GM12864 (cell line): ENCODE data around the gene PITPNB.

Experiments
- DNase-seq: peaks from one replicate; pipeline ENCODE4 v3.0.0-alpha.2; 2011; ENCODE audit warnings: low read depth
- H3K4me3 ChIP-seq: 2 replicates; pipeline ENCODE4 v1.5.1; 2011; ENCODE audit warnings: mild to moderate bottlenecking, low read depth, low read length, control low read depth
- TF ChIP-seq, protein P1 (sequence below): IDR thresholded peaks from 2 replicates; pipeline ENCODE4 v1.5.1; 2011; ENCODE audit warnings: low read depth, mild to moderate bottlenecking, moderate library complexity, low read length, control low read depth, inconsistent platforms; ENCODE audit errors: missing control alignments

PITPNB gene

DNA sequence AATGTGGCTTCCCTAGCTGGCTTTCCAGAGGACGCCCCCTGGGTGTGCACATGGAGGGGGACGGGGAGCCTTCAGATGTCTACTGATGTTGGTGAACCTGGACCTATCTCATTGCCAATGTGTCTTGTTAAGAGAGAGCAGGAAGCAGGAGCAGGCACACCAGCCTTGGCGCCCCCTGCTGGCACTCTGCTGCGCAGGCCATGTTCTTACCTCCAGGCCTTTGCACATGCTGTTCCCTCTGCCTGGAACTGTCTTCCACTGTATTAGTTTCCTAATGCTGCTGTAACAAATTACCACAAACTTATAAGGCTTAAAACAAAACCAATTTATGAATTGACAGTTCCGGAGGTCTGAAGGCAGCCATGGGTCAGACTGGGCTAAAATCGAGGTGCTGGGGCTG lies 93.9 kb downstream of the PITPNB start:
- TF ChIP-seq, protein P1, sequence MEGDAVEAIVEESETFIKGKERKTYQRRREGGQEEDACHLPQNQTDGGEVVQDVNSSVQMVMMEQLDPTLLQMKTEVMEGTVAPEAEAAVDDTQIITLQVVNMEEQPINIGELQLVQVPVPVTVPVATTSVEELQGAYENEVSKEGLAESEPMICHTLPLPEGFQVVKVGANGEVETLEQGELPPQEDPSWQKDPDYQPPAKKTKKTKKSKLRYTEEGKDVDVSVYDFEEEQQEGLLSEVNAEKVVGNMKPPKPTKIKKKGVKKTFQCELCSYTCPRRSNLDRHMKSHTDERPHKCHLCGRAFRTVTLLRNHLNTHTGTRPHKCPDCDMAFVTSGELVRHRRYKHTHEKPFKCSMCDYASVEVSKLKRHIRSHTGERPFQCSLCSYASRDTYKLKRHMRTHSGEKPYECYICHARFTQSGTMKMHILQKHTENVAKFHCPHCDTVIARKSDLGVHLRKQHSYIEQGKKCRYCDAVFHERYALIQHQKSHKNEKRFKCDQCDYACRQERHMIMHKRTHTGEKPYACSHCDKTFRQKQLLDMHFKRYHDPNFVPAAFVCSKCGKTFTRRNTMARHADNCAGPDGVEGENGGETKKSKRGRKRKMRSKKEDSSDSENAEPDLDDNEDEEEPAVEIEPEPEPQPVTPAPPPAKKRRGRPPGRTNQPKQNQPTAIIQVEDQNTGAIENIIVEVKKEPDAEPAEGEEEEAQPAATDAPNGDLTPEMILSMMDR: peak; percentile 58
- H3K4me3 ChIP-seq: no peak overlapping the region
- DNase-seq: no peak

DNA sequence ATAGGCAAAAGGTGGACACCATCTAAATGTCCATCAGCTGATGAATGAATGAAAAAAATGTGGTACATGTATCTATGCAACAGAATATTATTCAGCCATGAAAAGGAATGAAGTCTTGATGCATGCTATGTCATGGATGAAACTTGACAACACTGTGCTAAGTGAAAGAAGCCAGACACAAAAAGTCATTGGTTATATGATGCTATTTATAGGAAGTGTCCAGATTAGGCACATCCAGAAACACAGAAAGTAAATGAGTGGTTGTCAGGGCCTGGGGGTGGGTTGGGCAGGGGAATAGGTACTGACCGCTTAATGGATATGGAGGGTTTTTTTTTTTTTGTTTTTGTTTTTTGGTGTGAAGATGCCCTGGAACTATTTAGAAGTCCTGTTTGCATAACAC lies 95.8 kb downstream of the PITPNB start:
- TF ChIP-seq, protein P1: no peak
- H3K4me3 ChIP-seq: no peak overlapping the region
- no peak for DNase-seq

DNA sequence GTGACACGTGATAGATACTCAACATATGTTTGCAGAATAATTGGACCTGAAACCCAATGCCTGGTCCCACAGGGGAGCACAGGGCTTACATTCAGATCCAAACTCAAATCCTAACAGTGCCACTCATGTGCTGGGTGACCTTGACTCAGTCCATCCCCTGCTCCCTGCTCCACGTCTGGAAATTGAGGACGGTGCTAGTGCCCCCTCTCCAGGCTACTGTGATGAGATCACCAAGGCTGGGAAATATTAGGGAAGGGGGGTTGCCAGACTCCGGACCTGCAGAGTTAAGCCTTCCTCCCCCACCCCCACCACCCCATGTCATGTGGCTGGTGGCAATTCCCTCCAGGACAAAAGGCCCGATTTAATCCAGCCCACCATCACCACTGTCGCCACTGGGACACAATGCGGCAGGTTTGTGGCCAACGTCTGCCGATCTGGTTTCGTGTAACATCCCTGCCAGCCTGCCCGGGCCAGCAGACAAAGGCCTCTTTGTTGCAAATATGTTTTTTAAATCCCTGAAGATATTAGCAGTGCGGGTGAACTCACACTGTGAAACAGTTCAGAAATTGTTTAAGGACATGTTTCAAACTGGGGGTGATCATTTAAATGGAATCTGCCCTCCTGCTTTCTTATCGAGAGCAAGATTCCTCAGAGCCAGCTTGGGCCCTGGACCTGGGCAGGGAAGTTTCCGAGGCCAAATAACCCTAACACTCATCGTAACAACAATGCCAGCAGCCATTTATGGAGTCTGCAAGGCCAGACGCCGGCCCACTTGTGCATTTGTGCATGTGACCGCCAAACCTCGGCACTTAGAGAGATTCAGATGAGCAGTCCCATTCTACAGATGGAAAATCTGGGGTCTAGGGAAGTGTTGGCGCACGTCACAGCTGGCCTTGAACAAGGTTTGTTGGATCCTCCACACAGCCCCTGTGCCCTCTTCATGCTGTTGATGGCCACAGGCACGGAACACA lies 97.9 kb downstream of the PITPNB start:
- no peak for DNase-seq
- TF ChIP-seq, protein P1: no peak
- H3K4me3 ChIP-seq: no peak overlapping the region

DNA sequence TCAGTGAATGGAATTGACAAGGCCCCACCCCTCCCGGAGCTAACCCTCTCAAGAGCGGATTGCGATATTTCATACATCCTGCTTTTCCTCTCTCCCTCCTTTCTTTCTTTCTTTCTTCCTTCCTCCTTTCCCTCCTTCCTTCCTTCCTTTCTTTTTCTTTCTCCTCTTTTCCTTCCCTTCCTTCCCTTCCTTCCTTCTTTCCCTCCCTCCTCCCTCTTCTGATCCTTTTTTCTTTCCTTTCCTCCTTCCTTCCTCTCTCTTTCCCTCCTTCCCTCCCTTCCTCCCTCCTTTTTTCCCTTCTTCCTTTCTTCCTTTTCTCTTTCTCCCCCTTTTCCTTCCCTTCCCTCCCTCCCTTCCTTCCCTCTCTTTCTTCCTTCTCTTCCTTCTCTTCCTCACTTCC lies 102.5 kb downstream of the PITPNB start:
- TF ChIP-seq, protein P1: no peak
- DNase-seq: no peak
- H3K4me3 ChIP-seq: no peak overlapping the region

DNA sequence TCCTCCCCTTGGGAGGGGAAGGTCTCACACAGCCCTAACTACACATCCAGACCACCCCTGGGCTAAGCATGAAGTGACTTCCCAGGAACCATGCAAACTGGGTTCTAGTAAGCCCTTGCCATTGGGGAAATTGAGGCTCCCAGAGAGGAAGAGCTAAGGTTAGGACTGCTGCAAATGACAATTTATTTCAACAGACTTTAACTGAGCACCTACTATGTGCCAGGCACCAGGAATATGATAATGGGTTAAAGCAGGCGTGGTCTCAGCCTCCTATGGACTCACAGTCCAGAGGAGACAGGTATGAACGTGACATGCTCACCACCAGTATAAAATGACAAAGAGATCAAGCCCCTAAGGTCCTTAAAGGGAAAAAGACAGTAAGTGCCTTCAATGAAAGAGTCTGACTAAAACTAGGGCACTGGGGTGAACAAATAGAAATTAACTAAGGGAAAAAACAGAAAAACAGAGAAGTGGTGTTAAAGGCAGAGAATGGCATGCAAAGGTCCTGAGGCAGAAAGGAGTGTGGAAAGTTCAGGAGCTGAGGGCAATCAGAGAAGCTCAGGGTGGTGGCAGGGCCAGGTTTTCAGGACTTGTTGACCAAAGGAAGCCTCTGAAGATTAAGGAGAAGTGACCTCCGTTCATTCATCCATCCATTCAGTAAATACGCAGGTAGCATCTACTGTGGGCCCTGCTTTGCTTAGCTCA lies 103.1 kb downstream of the PITPNB start:
- H3K4me3 ChIP-seq: no peak overlapping the region
- DNase-seq: no peak

DNA sequence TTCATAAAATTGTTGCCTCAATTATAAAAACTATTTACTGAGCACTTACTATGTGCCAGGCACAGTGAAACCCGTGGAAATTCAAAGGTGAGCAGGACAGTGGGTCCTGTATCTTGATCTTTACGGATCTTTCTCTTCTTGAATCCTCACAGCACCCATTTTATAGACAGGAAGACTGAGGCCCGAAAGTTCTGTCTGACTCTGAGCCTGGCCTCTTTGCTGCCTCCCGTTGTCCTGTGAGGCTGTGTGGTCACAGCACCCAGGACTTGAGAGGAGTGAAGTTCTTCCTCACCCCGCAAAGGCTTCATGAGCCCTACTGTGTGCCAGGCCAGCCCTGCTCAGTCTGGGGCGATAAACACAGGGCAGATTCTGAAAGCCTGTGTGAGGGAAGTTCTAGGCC lies 104.1 kb downstream of the PITPNB start:
- H3K4me3 ChIP-seq: no peak overlapping the region
- DNase-seq: no peak
- TF ChIP-seq, protein P1: no peak

More for the DNA sequence above, 103.1 kb downstream of the PITPNB start:
- TF ChIP-seq, protein P1: no peak
